ENCODE data around the gene PODXL. TPM values are rescaled to one million over a fixed set of nuclear protein-coding genes. Genes with fewer than 3 reads are reported as not detected.

PODXL gene
- total RNA-seq, 4 donors from 2014 or later: 4.3 to 20.2 (median 13.8) TPM

GRCh38 chr7:131570401-131570800, 14.0 kb upstream of the PODXL start:
- 84 to 89% methylated on average over 5 of the region's 5 CpGs for WGBS, 2 donors
- TF ChIP-seq POLR2A (IDR thresholded peaks at IDR 0.05) (no peak), CTCF (IDR thresholded peaks at IDR 0.05) (no peak)
- DNase-seq (ENCODE audit: low spot score in 2 of 2): no peak
- intact Hi-C loops (cut with DNase I; ENCODE audit: low total_unique reads): no loop called here
- H3K4me3 ChIP-seq (ENCODE audit: low read depth, poor library complexity, severe bottlenecking): no peak overlapping the region

GRCh38 chr7:131568970-131569369, 12.5 kb upstream of the PODXL start:
- no peak overlapping the region for H3K4me3 ChIP-seq (ENCODE audit: low read depth, poor library complexity, severe bottlenecking)
- no peak for DNase-seq (ENCODE audit: low spot score in 2 of 2)
- intact Hi-C loops (cut with DNase I; ENCODE audit: low total_unique reads): no loop called here
- 64 to 73% methylated on average over 10 of the region's 10 CpGs for WGBS, 2 donors
- TF ChIP-seq CTCF (IDR thresholded peaks at IDR 0.05) (no peak), POLR2A (IDR thresholded peaks at IDR 0.05) (no peak)

- no peak overlapping the region for H3K4me3 ChIP-seq (ENCODE audit: low read depth, poor library complexity, severe bottlenecking)
- no peak for DNase-seq (ENCODE audit: low spot score in 2 of 2)
- no peak for TF ChIP-seq POLR2A (IDR thresholded peaks at IDR 0.05)
- no peak for TF ChIP-seq CTCF (IDR thresholded peaks at IDR 0.05)
- 80 to 86% methylated on average over 6 of the region's 6 CpGs for WGBS, 2 donors
- intact Hi-C loops (cut with DNase I; ENCODE audit: low total_unique reads): no loop called here
Measured at GRCh38 chr7:131568510-131568909, 12.1 kb upstream of the PODXL start.

- TF ChIP-seq CTCF (IDR thresholded peaks at IDR 0.05) (no peak), POLR2A (IDR thresholded peaks at IDR 0.05) (no peak)
- 69 to 74% methylated on average over 5 of the region's 5 CpGs for WGBS, 2 donors
- H3K4me3 ChIP-seq (ENCODE audit: low read depth, poor library complexity, severe bottlenecking): no peak overlapping the region
- intact Hi-C loops (cut with DNase I; ENCODE audit: low total_unique reads): no loop called here
- DNase-seq (ENCODE audit: low spot score in 2 of 2): no peak
Measured at GRCh38 chr7:131564640-131565039, 8.2 kb upstream of the PODXL start.

GRCh38 chr7:131563918-131564317, 7.5 kb upstream of the PODXL start:
- WGBS, 2 donors: 76 to 81% methylated on average over 5 of the region's 5 CpGs
- intact Hi-C loops (cut with DNase I; ENCODE audit: low total_unique reads): no loop called here
- no peak for DNase-seq (ENCODE audit: low spot score in 2 of 2)
- TF ChIP-seq CTCF (IDR thresholded peaks at IDR 0.05): no peak
- no peak for TF ChIP-seq POLR2A (IDR thresholded peaks at IDR 0.05)
- no peak overlapping the region for H3K4me3 ChIP-seq (ENCODE audit: low read depth, poor library complexity, severe bottlenecking)

GRCh38 chr7:131562941-131563340, 6.5 kb upstream of the PODXL start:
- 91% methylated on average over 2 of the region's 2 CpGs for WGBS, 2 donors
- intact Hi-C loops (cut with DNase I; ENCODE audit: low total_unique reads): no loop called here
- TF ChIP-seq CTCF (IDR thresholded peaks at IDR 0.05) (no peak), POLR2A (IDR thresholded peaks at IDR 0.05) (no peak)
- H3K4me3 ChIP-seq (ENCODE audit: low read depth, poor library complexity, severe bottlenecking): no peak overlapping the region
- no peak for DNase-seq (ENCODE audit: low spot score in 2 of 2)
